HG02840 (cell line): ENCODE measurements around the gene MGAM2.

ENCODE experiments used
- ATAC-seq: cut with Tn5 transposase; IDR thresholded peaks from one replicate; pipeline ENCODE4 v1.9.1; 2021; ENCODE audit warnings: mild to moderate bottlenecking, moderate library complexity, moderate number of reproducible peaks; ENCODE audit not compliant: unreplicated experiment, low FRiP score

MGAM2 gene

GRCh38 chr7:142250705-142251104, 139.2 kb downstream of the MGAM2 start:
- no peak for ATAC-seq

GRCh38 chr7:142257958-142258357, 146.4 kb downstream of the MGAM2 start, which contains the start of gene PRSS58:
TSS of gene PRSS58 (minus strand) at chr7:142258058. CDS start at chr7:142257707, 351 bp downstream.
- ATAC-seq = no peak

- no peak for ATAC-seq
These were observed 152.3 kb downstream of the MGAM2 start for GRCh38 chr7:142263598-142264380.
